Measurements from ENCODE around the gene FBXL13.

The FBXL13 gene

DNA sequence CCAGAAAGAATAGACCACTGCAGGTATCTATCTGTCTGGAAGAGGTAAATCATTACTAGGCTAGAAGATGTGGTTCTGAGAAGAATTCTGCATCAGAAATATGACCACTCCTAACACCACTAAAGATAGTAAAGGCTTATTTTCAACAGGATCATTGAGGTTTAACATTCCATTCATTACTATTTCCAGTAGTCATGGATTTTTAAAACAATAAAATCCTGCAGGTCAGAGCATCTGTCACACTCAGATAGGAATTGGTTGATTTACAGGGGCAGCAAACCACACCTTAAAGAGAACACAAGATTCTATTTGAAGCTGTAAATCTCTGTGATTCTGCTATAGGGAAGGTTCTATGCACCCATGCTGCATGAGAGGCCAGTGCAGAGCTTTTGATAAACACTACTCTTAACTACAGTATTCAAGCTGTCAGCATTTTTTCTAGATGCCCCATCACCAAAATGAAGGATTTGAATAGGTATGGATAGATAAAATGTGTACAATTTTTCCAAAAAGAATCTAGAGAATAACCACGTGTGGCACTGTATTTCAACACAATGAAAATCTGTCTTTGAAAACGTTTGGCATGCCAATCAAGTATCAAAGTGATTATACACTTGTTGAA, 147.2 kb downstream of the FBXL13 start:
- no peak overlapping the region for H3K4me3 ChIP-seq (ENCODE audit: control insufficient read depth, low read depth, low read length)
- DNase-seq (ENCODE audit: low read depth): no peak
- TF ChIP-seq, protein P1, sequence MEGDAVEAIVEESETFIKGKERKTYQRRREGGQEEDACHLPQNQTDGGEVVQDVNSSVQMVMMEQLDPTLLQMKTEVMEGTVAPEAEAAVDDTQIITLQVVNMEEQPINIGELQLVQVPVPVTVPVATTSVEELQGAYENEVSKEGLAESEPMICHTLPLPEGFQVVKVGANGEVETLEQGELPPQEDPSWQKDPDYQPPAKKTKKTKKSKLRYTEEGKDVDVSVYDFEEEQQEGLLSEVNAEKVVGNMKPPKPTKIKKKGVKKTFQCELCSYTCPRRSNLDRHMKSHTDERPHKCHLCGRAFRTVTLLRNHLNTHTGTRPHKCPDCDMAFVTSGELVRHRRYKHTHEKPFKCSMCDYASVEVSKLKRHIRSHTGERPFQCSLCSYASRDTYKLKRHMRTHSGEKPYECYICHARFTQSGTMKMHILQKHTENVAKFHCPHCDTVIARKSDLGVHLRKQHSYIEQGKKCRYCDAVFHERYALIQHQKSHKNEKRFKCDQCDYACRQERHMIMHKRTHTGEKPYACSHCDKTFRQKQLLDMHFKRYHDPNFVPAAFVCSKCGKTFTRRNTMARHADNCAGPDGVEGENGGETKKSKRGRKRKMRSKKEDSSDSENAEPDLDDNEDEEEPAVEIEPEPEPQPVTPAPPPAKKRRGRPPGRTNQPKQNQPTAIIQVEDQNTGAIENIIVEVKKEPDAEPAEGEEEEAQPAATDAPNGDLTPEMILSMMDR (conservative IDR thresholded peaks at IDR 0.05; ENCODE audit: control insufficient read depth, insufficient read depth, low read depth, low read length): no peak

DNA sequence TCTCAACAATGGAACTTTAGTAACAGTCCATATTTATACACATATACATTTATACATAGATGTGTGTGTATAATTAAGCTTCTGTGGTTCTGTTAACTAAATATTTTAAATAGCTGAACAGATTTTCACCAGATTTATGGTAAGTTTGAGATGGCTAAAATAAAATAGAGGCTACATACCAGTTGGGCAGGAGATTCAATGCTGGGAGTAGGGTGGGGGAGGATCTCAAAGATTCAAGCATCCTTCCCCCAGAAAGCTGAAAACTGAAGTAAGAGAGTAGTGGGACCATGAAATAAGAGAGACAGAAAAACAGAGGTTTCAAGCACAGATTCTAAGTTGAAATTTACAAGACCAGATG, 147.8 kb downstream of the FBXL13 start:
- H3K4me3 ChIP-seq (ENCODE audit: control insufficient read depth, low read depth, low read length): no peak overlapping the region
- DNase-seq (ENCODE audit: low read depth): no peak
- TF ChIP-seq, protein P1 (conservative IDR thresholded peaks at IDR 0.05; ENCODE audit: control insufficient read depth, insufficient read depth, low read depth, low read length): no peak

DNA sequence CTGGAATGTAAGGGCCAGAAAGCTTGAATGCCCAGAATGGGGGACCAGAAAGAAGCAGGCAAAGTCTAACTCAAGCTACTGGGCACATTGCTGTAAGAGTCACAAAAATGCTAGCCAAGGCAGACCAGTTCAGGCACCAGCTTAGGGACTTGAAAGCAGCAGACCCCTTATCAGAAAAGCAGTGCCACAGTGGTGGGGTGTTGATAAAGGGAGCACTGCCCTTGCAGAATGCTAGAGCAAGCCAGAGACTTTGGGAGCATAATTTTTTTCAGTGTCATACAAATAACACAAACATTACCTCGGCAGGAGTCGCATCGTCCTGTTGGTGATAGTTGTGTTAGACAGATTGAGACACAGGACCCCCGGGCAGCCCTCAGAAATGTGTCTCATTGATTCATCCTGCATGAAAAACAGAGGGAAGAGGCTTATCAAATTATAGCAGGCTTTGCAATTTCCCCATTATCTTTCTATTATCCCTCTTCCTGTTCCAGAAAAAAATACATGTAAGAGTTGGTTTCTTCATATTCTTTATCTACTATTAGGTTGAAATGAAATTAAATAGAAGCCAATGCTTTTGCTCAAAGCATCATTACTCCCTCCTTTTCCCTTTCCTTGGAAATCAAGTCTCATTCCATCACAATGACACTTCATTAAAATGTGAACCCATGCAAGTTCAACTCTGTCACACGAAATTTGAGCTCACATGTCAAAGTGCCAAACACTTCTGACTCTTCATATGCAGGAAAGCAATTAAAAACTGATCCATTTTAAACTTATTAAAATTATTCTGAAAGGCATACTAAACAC, 148.4 kb downstream of the FBXL13 start:
- TF ChIP-seq, protein P1 (conservative IDR thresholded peaks at IDR 0.05; ENCODE audit: control insufficient read depth, insufficient read depth, low read depth, low read length): no peak
- DNase-seq (ENCODE audit: low read depth): peak; percentile 51

DNA sequence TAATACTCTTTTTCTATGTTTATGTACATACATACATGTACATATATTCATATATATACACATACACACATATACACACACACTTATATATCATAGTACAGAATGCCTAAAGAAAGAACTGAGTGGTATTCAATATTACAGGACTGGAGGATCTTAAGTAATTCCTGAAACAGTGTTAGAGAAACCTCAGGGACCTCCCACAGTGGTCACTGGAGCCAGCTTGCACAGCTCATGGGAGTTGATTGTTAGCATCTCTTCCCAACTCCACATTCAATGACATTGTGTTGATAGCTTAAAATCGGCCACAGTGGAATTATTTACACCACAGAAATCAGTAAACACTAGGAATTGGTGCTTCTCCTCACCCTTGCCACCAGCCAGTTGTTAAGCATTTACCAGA, 155.8 kb downstream of the FBXL13 start:
- DNase-seq (ENCODE audit: low read depth): peak; percentile 36
- H3K4me3 ChIP-seq (ENCODE audit: control insufficient read depth, low read depth, low read length): no peak overlapping the region
- TF ChIP-seq, protein P1 (conservative IDR thresholded peaks at IDR 0.05; ENCODE audit: control insufficient read depth, insufficient read depth, low read depth, low read length): no peak

More for the DNA sequence above, 148.4 kb downstream of the FBXL13 start:
- H3K4me3 ChIP-seq (ENCODE audit: control insufficient read depth, low read depth, low read length): no peak overlapping the region

DNA sequence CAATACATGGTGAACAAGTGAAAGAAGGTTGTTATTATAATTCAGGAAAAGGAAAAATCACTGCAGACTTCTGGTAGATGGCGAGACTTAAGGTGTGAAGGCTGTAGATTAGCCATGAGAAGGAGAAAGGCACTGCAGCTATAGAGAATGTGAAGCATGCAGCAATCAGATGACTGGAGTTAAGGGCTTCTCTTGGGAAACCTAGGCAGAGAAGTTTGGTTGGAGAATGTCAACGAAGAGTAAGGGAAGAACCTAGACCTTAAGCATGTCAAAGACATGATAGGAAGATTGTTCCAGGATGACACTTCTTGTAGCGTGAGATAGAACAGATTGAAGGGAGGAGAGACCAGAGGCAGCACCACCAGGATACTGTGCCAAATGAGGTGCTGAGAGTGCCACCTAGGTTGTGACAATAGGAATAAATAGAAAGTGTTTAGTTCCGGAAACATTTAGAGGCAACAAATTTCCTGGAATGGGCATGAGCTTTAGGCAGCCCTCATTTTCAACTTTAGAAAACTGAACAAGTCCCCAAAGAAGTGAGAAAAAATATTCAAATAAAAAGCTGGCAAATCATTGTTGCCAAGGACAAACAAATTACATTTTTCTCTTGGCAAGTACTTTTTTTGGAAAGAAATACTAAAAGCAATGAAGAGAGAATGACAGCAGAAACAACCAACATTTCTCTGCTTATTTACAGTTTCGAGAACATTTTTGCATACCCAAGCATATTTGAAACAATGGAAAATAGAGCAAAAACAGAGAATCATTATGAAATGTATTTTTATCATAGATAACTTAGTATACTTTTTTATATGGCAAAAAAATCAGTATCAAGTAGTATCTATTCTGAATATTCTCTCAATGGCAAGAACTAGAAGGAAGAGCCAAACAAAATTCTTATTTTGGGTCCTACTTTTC, 156.9 kb downstream of the FBXL13 start:
- H3K4me3 ChIP-seq (ENCODE audit: control insufficient read depth, low read depth, low read length): no peak overlapping the region
- DNase-seq (ENCODE audit: low read depth): no peak
- TF ChIP-seq, protein P1 (conservative IDR thresholded peaks at IDR 0.05; ENCODE audit: control insufficient read depth, insufficient read depth, low read depth, low read length): no peak

DNA sequence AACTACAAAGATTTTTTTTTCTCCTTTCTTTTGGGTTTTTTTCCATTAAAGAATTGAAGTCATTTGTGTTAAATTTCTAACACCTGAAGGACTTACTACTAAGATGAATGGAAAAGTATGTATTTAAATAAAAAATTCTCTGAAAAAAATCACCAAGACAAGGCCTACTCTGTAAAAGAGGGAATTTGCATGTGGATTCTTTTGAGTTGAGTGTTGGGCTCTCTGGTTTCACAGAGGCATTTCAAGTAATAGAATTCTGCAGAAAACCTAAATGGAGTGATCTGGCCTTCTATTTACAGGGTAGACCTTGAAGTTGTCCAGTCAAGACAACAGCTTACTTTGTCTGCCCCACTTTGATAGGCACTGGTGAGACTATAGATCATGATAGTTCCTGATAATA, 157.7 kb downstream of the FBXL13 start:
- TF ChIP-seq, protein P1 (conservative IDR thresholded peaks at IDR 0.05; ENCODE audit: control insufficient read depth, insufficient read depth, low read depth, low read length): no peak
- DNase-seq (ENCODE audit: low read depth): peak; percentile 41
- no peak overlapping the region for H3K4me3 ChIP-seq (ENCODE audit: control insufficient read depth, low read depth, low read length)

All from fibroblast of mammary gland (primary cell).